Right kidney (tissue), 9 donors: Measurements from ENCODE around the gene SYT15B.
"Not testable (repeated sequence)": the region's sequence is repeated elsewhere in the genome, so short reads cannot be mapped to it uniquely, and the experiment has no call there.

Experiments used
- DNase-seq: peaks from one replicate; pipeline ENCODE4 v3.0.0-alpha.2; 2016
- long read RNA-seq, 8 donors: transcript quantifications; one replicate each; lab custom pipeline, GENCODE V29; 2026

SYT15B gene
- long read RNA-seq, donor 1: 0 reads
- long read RNA-seq, donor 2: 0 reads
- long read RNA-seq, donor 3: 0 reads
- long read RNA-seq, donor 4: 0 reads
- long read RNA-seq, donor 5: 0 reads
- long read RNA-seq, donor 6: 0 reads
- long read RNA-seq, donor 7: 0 reads
- long read RNA-seq, donor 8: 0 reads

DNA sequence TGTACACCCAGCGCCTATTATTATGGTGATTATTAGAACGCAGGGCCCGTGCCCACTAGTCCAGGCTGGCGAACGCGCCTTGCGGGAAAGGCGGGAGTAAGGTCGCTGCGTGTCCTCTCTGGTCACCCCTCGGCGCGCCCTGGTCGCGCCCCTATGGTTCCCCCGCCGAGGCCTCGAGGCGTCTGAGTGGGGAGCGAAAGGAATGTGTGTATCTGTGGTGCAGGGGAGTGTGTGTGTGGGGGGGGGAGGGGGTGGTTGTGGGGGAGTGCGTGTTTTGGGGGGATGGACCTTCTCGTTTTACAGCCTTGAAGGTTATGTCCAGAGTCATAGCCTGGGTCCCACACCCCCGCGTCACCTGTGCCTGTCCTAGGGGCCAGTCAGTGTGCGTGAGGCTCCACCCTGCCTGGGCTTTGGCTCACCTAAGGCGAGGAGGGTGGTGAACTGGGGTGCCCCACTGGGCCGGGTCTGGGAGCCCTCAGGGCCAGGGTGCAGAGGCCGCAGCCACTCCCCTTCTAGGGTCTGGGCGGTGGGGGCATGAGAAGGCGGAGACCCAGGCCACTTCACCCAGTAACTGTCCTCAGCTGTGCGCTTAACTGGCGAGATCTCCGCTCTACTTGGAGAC is at the start of gene SYT15B:
SYT15B (minus strand) TSS at position 39 of the 622 bp plus-strand sequence. CDS start 952 bp downstream, outside the sequence.
- DNase-seq: not testable (repeated sequence)

DNA sequence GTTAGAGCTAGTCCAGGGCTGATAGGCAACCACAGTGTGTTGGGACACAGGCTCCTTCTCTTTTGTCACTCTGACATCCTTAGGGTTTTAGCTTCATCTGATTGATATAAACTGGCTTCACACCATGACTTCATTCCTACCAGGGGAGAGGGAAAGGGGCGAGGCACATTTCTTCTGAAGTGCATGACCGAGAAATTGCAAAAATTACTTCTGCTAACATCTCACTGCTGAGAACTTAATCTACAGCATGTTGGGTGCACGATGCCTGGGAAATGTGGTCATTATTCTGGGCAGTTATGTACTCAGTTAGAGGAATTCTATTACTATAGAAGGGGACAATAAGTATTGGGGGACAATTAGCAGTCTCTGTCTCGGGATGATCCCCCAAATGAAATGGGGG is 16.2 kb upstream of the SYT15B start:
- DNase-seq: not testable (repeated sequence)

DNA sequence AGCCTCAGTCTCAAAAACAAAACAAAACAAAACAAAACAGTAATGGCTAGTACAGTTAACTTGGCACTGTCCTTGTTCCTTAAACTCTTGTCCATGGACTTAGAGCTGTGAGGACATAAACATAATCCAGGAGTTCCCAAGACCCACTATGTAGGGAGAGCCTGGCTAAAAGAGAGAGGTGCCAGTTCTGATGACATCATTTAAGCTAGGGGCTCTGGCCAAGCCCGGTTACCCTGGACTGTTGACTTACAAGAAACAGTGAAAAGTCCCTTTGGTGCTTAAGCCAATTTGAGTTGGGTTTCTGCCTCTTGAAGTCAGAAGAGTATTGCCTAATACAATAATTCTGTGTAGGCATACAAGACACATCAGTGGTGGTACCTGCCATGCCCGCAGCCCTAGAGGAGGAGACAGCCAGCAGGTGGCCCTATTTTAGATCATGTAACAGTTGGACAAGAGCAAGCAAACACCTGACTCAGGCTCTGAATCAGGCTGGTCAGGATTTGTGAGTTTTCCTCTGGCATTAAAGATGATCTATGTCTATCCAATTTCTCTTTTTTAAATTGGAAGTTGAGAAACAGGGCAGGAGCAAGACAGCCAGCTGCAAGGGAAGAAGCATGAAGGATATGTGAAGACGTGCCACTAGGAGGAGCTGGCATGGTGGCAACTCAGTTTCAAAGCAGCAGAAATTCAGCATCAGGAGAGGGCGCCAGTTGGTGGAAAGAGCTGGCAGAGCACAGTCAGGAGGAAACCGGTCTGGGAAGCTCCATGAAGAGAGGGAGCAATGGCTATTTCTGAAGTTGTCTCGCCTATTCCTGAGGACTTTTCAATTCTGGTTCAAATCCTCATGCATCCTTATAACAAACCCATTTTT is 12.2 kb upstream of the SYT15B start:
- DNase-seq: peak; percentile 20

DNA sequence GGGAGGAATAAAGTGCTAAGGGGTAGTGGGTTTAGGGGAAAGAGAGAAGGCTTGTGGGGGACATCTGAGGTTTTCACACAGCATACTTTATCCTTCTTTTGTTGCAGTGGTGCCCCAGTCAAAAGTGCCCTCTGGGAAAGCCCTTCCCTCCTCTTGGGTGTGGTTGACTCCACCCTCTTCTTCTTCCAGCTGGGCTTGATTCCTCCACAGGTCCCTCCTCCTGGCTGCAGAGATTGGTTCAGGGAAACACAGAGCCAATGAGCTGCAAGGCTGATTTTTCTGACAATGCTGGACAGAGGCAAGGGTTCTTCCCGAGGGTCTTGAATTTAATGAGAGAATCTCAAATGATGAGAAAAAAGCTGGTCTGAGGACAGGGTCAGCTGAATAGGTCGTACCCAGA is 7.4 kb upstream of the SYT15B start:
- not testable (repeated sequence) for DNase-seq

DNA sequence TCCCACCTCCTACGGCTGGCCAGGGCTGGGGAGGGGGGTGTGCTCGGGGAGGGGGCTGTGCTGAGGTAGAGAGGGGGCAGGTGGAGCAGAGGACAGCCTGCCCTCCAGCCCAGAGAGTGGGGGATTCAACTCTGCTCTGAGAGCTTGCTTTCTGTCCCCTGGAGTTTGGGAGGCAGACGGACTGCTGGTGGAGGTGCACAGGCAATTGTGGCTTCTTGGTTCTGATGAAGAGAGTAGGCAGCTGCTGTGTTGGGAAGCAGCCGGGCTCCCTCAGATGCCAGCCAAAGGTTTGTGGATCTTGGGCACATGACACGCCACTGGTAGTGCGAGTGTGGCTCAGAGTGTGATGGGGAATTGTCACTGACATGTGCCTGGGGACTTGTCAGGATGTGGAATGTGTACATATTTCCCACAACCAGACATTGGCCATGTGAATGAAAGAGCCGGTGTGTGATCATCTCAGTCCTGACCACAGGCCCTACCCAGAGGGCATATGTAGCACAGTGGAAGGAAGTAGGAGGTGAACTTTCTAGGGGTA is 5.3 kb upstream of the SYT15B start:
- DNase-seq: not testable (repeated sequence)

DNA sequence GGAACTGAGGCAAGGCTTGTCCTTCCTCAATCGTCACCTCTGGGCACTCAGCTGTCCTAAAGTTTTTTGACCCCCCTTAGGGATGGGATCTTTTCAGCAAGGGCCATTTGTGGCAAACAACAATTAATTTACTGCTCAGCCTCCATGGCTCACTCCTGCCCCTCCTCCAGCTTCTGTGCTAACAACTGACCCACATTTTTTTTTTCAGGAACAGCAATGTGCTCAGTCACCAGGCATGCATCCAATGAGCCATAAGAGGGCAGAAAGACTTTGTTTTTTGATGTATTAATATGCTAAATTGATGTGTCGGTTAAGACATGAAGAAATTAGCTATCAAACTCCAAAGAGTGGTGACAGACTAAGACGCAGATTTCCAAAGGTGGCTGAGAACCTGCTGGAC is 4.7 kb upstream of the SYT15B start:
- DNase-seq: peak; percentile 7

DNA sequence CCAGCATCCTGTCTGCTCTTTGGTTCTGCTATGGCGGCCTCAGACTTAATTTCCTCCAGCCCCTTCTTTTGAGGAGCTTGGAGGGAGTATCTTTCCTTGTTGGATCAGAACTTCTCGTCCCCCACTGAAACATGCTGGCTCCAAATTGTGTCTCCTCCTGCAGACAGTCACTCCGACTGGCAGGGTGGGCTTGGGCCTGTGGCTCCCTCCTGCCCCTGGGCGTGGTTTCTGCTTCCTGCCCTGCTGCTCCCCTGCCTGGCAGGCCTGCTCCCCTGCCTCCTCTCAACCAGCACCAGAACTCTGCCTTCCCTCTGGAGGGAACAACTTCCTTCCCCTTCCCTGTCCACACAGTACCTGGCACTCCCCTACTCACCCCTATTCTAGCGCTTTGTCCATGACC is 3.8 kb upstream of the SYT15B start:
- not testable (repeated sequence) for DNase-seq

DNA sequence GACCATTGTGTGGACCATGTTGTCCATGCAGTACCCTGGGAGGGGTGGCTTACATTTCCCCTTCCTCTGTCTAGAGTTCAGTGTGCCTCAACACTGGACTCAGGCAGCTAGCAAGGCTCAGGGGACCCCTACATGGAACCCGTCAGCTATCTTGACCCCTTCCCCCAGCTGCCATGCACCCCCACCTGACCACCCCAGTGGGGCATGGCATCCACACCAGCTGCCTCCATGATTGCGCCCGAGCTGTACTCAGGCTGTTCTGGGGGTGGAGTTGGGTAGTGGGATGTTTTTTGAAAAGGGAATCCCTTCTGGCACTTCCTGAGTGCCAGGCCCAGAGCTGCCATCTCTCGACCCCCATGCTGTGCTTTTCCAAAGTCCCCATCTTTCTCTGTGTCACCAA is 1.8 kb upstream of the SYT15B start:
- DNase-seq: not testable (repeated sequence)

DNA sequence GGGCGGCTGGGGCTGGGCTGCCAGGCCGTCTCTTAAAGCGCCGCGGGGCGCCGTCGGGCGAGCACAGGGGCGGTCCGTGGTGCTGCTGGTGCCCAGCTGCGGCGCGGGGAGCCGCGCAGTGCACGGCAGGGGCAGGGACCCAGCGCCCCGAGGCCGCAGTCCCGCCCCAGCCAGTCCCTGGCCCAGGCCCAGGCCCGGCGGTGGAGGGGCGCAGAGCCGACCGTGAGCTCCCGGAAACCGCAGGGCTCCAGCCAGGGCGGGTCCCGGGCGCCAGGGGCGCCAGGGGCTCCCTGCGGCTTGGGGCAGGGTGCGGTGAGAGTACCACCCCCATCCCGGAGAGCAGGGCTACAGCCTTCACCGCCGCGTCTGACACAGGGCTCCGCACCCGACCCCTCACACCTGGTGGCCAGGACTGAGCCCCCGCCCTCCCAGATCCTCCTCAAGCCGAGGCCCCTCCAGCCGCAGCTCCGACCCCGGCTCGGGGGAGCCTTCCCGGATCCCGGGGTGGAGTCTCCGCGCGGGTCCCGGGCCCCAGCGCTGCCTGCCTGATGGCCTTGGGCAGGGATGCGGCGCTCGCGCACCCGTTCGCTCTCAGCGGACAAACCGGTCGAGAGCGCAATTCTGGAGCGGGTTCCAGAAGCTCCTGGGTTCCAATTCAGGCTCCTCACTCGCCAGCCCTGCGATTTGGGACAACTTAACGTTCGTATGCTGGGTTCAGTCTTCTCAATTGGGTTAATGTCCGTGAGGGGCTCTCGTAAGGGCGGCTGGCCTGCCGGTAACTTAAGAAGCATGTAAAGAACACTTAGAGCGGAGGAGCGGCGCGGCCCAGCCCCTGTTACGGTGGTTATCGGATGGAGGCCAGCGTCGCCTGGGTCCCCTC is 478 bp downstream of the SYT15B start:
- DNase-seq: peak; percentile 34

DNA sequence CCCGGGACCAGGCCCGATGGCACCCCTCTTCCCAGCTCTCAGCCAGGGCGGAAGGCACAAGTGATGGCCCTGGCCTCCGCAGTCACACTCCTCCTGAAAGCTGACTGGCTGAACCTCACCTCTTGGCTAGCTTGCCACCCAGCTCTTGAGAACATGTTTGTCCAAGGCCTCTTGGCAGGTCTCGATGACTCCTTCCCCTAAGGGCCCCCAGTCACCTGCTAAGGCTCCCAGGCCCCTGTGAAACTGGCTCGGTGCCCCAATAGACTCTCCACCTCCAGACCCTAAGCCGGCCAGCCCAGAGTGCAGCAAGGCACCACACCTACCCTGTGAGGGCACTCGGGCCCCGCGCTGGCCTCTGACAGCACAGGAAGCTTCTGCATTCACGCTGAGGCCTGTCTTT is 4.5 kb downstream of the SYT15B start:
- DNase-seq: not testable (repeated sequence)

DNA sequence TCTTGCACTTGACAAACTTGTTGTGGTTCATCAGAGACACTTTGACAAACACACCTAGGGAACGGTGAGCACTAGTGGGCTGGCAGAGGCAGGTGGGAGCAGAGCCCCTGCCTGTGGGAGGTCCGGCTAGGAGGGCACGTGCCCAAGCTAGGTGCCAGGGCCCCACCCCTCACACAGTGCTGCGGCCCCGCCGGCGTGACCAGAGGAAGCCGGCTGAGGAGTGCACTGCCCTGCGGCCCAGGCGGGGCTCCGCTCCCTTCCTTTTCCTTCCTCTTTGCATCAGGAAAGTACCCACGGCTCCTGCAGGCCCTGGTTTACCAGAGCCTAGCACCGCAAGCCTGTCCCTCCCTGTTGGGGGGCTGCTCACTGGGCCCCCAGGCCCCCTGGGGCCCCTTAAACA is 7.2 kb downstream of the SYT15B start:
- not testable (repeated sequence) for DNase-seq

DNA sequence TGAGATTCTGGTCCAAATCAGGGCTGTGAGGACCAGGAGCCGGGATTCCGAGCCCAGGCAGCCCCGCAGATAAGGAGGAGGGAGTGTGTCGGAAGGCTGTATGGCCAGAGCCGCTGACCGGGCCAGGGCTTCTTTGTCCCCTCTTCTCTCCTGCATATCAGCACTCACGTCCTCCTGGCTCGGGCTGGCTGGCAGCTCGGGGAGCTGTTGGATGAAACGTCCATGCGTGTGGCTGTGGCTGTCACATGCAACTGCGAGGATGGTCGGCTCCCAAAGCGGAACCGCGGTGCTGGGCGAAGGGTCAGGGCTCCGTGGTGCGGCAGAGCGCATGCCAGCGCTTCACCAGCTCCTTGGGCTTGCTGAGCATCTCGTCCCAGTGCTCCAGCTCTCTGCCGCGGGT is 9.5 kb downstream of the SYT15B start:
- DNase-seq: not testable (repeated sequence)

DNA sequence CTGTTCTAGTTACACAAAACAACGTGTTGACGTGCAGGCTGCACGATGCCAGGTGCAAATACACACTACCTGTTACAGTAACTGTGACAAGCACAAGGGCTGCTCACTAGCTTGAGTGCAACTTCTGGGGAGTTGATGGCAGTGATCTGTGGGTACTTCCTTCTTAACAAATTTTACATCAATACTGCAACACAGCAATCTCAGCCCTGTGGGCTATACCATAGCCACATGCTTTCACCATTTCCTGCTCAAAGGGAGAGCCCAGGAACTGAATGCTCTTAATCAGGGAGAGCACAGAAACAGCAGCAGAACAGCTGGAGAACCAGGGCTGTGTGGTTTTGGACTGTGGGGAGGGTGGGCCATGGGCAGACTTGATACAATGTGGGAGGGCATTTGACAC is 10.2 kb downstream of the SYT15B start:
- DNase-seq: not testable (repeated sequence)

DNA sequence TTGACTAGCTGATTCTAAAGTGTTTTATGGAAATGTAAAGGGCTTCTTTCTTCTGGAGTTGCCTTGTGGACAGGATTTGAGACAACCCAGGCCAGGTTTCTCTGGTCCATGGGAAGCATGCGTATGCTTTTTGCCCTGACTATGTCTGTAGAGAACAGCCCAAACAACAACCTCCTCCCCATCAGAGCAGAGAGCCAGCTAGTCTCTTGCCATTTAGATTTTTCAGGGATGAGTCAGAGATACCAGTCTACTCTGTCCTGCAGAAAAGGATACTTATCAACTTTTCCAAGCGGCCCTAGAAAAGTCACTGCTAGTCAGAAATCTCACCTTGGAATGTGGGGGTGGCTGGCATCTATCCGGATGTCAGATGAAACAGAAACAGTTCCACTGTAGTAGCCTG is 11.6 kb downstream of the SYT15B start:
- DNase-seq: not testable (repeated sequence)

DNA sequence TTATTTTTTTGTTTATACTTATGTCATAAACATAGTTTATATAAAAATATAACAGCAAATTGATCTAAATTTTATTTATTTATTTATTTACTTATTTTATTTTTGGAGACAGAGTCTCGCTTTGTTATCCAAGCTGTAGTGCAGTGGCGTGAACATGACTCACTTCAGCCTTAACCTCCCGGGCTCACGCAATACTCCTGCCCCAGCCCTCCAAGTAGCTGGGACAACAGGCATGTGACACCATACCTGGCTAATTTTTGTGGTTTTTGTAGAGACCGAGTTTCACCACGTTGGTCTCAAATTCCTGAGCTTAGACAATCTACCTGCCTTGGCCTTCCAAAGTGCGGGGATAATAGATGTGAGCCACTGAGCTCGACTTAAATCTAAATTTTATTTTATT is 13.0 kb downstream of the SYT15B start:
- DNase-seq: not testable (repeated sequence)

DNA sequence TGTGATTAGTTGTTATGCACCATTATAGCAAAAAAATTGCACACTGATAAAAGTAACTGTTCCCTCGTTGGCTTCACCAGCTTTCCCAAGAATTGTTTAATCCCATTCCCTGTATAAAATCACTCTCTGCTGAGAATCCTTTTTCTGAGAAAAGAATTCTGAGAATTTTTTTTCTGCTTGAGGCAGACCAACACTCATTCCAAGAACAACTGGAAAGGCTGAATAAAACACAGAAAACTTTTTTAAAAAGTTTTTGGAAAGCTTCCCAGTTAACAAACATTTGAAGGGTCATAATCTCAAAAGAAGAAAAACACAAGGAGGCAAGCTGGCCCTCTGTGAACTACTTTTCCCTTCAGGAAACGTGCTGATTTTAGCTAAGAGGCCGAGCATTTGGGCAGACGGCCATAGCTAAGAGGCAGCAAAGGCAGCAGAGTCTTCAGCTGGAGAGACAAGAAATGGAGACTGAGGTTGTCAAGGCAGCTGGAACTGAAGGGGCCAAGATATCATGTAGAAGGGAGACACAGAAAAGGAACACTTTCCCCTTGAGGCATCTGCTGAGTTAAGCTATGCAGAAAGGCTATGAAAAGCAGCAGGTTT is 16.5 kb downstream of the SYT15B start:
- peak; percentile 2 for DNase-seq

DNA sequence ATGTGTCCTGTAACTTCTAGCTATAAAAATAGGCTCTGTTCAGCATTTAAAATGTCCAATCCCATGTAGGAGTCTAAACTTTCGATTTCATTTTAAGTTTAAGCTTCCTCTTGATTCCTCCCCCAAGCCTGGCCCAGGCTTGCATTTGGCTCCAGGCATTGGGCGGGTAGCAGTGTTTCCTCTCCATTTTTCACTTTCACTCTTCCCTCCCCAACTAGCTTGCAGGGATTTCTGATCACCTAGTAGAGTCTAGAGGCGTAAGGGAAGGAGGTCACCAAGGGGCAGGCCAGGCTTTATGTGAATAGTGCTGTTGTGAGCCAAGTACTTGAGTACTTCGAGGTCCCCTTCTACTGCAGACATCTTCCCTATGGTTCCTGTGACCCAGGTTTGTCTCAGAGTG is 18.5 kb downstream of the SYT15B start:
- DNase-seq: not testable (repeated sequence)

DNA sequence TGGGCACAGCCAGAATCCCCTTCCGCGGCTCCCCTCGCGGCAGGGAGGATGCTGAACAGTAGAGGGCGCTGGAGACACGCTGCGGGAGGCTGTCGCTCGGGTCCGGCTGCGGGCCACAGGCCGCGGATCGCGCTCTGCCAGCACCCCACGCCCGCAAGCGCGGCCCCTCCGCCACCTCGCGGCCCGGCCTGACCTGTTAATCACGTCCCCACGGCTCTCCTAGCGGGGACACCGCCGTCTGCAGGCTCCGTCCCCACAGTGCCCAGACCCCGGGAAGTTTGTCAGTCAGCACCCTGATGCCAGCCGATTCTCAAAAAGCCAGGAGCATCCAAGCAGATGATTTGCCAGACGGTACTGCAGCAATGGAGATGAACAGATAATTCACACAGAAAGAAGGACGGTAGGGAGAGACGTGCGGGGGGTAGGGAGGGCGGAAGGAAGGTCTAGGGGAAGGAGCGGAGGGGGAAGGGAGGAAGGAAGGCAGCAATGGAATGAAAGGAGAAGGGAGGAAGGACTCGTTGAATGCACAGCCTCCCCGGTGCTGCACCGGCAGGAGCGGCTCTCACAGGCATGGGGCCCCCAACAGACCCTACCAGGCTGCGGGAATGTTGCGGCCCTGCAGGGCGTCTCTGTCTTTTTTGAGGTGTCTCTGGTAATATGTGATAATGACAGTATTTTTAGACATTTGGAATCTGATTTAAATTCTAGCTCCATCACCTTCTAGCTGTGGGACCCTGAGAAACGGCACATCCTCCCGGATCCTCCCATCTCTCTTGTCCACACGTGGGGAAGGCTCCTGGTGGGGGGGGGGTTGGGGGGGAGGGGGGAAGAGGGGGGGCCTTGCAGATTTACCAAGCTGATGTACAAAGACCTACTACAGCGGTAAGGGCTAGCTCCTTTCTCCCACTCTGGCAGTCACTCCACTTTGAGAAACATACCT is 19.5 kb downstream of the SYT15B start:
- peak; percentile 68 for DNase-seq

DNA sequence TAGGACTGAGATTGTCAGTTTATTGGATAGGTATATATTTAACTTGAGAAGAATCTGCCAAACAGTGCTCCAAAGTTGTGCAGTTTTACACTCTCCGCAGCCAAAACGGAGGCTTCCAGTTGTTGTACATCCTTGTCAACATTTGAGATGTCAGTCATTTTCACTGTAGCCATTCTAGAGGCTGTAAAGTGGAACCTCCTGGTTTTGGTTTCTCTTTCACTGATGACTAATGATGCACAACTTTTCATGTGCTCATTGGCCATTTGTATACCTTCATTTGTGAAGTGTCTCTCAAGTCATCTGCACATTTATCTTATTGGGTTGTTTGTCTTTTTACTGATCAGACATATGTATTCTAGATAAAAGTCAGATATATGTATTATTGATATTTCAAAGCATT is 22.5 kb downstream of the SYT15B start:
- not testable (repeated sequence) for DNase-seq

DNA sequence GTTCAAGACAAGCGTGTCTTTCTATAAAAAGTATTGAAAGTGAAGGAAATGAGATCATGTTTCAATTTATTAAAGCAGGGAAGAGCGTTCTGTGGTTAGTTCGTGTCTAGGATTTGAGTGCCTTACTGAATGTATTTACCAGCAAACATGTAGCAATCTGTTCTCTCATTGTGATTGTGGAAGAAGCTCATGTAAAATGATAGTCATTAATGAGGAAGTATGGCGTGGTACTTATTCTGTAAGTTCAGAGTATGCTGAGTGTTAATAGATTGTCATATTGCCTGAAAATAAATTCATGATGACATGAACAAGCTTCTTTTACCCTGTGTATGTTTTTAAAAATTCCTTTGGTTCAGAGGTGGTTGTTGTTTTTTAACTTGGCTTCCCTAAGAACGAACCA is 32.5 kb downstream of the SYT15B start:
- DNase-seq: not testable (repeated sequence)
